ENCODE measurements around the gene SLC22A1.
"Not testable (repeated sequence)": the region's sequence is repeated elsewhere in the genome, so short reads cannot be mapped to it uniquely, and the experiment has no call there.

SLC22A1 gene

DNA sequence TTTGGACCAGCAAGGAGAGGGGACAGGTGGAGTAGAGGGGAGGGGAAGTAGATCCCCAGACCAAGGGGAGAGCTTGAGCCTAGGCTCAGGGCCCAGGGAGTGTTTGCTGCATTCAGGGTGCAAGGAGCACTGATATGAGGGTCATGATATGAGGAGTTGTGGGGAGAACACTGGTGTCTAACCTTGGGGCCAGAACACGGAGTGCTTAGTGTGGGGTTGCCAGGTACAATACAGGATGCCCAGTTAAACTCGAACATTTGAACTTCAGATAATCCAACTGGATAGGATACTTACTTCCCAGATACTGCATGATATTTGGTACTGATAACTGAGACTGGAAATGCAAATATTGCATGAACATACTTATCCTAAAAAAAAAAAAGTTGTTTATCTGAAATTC is 2.4 kb downstream of the SLC22A1 start:
- DNase-seq (ENCODE audit: low spot score) = no peak

DNA sequence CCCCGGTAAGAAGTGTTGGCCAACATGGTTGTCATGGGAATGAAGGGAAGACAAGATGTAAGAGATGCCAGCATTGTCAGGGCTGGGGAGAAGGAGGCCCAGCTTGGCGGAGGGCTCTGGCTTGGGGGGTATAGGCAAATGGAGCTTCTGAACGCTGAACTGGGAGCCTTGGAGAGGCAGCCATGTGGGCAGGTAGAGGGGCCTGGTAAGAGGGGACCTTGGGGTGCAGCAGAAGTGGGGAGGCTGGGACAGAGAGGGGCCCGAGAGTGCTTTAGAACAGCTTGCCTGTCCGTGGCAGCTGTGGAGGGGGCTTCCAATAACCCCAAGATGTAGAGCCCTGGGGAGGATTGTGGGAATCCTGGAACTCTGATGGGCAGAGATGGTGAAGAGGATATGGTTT is 3.0 kb downstream of the SLC22A1 start:
- DNase-seq (ENCODE audit: low spot score) = no peak

DNA sequence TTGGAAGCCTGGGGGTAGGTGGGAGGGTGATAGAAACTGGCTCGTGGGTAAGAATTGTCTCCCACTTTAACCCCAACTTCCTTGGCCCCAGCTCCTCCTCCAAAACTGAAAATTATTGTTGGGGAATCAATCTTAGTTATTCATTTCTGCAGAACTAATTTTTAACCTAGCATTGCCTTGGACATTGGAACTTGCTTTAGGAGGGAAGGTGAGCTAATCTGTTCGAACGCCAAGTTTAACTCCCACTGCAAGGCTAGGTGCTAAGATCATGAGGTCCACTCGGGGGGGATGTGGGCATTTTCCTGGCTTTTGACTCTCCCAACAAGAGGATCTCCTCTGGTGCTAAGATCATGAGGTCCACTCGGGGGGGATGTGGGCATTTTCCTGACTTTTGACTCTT is 3.5 kb downstream of the SLC22A1 start:
- not testable (repeated sequence) for DNase-seq (ENCODE audit: low spot score)

DNA sequence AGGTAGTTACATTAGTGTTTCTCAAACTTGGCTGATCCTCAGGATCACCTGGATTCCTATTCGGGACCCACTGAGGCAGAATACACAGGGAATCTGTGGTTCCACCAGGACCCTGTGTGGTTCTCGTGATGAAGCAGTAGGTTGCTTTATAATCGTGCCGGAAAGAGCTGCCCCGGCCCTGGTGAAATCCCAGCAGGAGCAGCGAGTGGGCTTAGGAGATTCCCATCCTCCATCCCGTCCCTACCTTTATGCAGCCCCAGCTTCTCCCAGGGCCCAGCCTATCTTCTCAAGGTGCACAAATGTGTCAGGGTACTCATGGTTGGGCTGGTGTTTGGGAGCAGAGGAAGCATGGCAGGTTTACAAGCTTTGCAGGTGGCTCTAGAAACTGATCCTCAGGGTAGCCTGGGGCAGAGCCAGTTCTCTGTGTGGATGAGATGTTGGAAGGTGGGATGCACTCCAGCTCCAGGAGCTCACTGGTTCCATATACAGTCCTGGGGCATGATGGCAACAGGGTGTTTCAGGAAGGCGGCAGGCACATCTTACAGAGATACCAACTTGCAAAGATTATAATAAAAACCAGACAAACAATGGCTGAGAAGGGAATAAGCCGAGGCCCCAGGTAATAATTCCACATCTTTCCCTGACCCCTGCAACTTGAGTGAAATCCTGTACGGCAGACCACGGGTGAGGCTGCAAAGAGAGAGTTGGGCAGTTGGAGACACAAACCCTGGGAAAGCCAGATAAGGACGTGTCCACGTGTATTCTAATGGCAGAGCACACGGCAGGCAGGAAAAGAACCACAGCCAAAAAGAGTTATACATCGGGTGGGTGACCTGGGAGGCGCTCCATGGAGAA is 5.9 kb downstream of the SLC22A1 start:
- DNase-seq (ENCODE audit: low spot score) = no peak

DNA sequence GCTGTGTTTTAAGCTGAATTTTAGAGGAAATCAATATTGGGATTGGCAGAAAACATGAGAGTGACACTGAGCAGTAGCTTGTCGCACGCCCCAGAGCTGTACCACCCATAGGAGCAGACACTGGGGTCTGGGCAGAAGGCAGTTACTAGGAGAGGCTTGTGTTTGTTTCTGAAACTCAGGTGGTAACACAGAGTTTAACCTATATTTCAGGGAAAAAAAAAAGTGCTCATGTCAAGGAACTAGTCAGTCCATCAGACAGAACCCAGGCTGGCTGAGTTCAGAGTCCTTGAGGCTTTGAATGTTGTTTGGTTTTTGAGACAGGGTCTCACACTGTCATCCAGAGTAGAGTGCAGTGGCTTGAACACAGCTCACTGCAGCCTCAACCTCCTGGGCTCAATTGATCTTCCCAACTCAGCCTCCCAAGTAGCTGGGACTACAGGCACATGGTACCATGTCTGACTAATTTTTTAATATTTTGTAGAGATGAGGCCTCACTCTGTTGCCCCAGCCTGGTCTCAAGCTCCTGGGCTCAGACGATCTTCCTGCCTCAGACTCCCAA is 6.6 kb downstream of the SLC22A1 start:
- DNase-seq (ENCODE audit: low spot score) = no peak

DNA sequence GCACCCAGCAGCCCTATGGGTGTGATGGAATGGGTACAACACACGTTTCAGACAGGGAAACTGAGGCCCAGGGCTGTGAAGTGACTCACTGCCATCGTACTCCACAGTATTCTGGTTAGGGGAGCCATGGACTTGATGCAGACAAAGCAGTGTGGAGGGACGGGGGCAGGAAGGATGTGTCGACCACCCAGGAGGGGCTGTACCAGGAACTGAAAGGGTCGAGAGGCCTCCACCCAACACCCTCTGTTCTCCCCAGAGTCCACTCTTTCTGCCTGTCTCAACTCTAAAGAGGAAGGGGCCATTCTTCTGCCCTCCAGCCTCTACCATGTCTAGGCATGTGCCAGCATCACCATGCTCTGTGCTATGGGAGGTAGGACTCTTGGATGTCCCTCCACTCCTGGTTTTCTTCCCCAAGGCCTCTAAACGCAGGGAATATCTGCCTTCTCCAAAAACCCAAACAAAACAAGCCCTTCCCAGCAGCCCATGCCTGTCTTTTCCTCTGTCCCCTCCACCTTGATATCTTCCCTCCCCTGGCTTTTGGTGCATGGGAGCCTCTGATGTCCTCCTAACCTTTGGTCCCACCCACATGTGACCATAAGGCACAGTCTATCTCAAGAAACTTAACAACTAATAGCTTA is 7.4 kb downstream of the SLC22A1 start:
- DNase-seq (ENCODE audit: low spot score) = no peak

DNA sequence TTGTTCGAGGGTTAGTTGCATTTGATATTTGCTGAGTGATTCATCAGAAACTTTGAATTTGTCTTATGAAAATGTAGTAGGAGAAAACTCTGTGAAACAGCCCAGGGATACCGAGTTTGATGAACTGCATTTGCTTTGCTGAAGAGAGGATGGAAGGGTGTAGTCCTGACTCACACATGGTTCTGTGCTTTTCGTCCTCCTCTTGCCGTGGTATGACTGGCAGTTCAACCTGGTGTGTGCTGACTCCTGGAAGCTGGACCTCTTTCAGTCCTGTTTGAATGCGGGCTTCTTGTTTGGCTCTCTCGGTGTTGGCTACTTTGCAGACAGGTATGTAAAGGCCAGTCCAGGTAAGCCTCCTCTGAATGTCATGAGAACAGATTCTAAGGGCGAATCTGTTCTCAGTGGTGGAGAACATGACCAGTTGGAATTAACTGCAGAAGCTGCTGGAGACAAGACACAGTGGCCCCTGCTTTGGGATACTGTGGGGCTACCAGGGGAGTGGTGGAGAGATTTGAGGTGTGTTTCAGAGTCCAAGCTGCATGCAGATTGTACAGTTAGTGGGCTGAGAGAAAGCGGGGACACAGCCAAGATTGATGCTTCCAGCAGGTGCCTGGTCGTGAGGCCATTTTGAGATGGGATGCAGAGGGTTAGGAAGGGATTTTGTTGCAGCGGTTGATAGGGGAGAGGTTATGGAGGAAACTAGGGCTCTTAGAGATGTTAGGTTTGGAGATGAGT is 8.4 kb downstream of the SLC22A1 start:
- DNase-seq (ENCODE audit: low spot score) = no peak

DNA sequence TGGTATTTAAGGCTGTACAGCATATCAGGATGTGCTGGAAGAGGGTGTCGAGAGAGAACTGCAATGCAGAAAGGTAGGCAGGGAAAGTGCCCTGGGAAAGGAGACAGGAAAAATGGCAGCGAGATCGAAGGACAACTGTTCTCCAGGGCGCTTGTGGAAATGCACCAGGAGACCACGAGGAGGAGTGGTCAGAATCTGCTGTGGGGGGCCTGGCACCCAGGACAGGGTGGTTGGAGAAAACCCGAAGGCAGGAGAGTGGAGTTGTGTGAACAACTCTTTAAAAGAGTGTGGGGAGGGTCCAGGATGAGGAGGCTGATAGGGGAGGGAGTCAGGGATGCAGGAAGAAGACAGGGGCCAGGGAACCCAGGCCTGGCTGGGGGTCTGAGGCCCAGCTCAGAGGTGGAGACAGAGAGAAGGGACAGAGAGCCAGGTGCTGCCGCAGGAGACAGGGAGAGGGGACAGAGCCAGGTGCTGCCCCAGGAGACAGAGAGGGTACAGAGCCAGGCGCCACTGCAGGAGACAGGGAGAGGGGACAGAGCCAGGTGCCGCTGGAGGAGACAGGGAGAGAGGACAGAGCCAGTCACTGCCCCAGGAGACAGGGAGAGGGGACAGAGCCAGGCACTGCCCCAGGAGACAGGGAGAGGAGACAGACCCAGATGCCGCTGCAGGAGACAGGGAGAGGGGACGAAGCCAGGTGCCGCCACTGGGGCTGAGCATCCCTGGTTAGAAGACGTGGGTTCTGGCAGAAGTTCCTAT is 9.3 kb downstream of the SLC22A1 start:
- no peak for DNase-seq (ENCODE audit: low spot score)

DNA sequence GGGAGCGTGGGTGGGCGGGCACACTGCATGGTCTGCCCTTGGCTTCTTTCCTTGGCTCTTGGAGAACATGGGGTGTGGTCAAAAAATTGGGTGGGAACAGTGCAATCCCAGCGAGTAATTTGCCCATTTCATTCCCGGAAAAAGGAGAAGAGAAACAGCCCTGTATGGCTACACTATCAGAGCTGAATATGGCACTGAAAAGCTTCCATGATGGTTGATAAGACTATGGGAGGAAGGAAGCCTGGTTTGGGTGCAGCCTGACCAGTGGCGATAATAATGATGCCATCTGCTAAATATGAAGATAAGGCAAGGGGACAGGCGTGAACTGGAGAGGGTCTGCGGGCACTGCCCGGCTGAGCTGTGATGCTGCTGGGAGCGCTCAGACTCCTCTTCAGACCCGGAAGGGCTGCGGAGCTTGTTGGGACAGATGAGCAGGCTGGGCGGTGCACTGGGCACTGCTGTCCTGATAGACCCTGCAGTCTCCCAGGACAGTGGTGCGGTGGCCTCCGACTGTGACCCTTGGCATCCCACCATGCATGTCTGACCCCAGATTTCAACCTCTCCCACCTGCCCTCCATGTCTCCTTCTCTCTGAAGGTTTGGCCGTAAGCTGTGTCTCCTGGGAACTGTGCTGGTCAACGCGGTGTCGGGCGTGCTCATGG is 10.2 kb downstream of the SLC22A1 start:
- DNase-seq (ENCODE audit: low spot score) = no peak

DNA sequence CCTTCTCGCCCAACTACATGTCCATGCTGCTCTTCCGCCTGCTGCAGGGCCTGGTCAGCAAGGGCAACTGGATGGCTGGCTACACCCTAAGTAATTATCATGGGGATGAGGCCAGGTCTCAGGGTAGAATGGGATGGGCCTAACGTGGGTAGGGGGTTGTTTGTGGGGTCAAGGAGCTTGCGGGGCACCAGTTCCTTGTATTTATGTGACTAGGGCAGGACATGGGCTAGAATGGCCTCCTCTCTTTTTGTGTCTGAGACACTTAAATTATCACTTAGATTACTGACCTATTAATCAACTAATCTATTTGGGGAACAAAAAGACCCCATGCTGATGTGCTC is 10.7 kb downstream of the SLC22A1 start:
- no peak for DNase-seq (ENCODE audit: low spot score)

DNA sequence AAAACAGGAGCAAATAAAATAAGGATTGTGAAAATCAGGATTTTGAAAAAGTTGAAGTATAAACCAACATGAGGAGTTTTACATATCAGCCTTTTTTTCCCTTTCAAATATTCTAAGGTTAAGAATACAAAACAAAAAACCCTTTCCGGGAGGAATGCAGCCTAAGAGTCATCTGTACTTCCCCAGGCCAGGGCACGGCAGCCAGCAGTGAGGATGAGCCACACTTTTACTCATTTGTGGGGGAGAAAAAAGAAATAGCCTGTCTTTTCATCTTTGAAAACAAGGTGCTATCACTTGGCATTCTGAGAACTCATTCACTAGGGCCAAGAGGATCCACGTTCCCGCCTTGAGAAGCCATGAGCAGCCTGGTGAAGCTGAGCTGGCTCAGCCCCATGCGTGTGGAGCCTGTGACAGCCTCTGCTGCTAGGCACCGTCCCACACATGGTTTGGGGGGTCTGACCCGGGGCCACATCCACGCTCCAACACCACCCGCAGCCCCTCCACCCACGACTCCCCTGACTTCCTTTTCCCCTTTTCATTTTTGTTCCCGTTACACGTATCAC is 11.2 kb downstream of the SLC22A1 start:
- peak; percentile 59 for DNase-seq (ENCODE audit: low spot score)

DNA sequence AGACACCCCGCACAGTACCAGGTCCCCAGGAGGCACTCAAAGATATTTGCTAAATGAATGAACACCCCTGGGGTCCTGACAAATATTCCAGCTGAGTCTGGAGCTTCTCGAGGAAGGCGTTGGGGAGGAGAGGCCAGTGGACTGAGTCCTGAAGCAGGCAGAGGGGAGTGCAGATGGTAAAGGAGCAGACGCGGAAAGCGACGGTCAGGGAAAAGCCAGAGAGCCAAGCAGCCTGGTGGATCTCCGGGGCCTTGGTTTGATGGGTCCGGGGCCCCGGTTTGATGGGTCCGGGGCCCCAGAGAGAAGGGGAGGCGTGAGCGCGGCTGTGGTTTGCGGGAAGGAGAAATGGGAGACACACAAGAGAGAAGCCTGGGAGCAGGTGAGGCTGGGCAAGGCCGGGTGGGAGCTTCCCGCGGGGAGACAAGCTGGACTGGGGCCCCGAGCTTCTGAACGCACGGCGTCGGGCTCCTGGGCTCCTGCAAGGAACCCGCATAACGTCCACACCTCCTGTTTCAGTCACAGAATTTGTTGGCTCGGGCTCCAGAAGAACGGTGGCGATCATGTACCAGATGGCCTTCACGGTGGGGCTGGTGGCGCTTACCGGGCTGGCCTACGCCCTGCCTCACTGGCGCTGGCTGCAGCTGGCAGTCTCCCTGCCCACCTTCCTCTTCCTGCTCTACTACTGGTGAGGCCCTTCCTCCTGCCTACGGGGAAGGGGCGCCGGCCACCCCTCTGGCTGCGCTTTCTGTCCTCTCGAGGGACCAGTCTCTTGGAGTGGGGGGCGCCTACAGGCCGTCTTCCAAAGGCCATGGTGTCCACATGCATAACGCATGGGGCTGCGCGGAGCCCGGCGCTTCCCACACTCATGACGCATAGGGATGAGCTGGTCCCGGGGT is 12.1 kb downstream of the SLC22A1 start:
- no peak for DNase-seq (ENCODE audit: low spot score)

DNA sequence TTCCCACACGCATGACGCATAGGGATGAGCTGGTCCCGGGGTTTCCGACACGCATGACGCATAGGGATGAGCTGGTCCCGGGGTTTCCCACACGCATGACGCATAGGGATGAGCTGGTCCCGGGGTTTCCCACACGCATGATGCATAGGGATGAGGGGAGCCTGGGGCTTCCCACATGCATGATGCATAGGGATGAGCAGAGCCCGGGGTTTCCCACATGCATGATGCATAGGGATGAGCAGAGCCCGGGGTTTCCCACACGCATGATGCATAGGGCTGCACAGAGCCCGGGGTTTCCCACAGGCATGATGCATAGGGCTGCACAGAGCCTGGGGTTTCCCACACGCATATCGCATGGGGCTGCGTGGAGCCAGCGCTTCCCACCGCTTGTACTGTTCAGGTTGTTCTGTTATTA is 12.7 kb downstream of the SLC22A1 start:
- DNase-seq (ENCODE audit: low spot score) = not testable (repeated sequence)

DNA sequence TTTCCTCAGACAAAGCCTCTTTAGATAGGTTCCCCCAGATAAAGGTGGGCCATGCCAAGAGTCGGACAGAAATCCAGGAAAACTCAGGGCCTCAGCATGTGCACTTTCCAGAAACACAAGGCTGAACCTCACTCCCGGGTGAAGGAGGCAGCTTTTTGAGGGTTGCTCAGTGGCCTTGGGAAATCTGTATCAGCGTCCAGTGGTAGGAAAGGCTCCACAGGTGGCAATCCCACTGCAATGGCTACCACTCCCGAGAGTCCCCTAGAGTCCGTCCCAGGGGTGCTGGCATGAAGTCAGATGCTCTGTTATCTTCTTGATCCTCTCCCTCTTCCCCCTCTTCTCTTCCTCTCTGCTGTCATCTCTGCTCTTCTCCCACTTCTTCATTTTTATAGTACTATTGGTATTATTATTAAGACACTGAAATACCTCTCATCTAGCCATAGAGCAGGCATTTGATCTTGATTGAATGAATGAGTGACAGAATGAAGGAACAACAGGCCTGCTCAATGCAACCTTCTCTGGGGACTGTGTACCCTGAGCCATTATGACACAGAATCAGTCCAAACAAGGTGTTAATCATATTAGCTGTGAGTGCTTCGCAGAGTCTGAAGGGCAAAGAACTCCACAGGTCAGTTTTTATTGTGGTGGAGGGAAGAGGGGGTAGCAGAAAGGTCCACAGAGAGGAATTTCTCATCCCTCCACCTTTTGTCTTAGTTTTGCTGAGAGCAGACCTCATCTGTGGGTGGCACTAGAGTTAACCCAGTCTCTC is 13.3 kb downstream of the SLC22A1 start:
- no peak for DNase-seq (ENCODE audit: low spot score)

DNA sequence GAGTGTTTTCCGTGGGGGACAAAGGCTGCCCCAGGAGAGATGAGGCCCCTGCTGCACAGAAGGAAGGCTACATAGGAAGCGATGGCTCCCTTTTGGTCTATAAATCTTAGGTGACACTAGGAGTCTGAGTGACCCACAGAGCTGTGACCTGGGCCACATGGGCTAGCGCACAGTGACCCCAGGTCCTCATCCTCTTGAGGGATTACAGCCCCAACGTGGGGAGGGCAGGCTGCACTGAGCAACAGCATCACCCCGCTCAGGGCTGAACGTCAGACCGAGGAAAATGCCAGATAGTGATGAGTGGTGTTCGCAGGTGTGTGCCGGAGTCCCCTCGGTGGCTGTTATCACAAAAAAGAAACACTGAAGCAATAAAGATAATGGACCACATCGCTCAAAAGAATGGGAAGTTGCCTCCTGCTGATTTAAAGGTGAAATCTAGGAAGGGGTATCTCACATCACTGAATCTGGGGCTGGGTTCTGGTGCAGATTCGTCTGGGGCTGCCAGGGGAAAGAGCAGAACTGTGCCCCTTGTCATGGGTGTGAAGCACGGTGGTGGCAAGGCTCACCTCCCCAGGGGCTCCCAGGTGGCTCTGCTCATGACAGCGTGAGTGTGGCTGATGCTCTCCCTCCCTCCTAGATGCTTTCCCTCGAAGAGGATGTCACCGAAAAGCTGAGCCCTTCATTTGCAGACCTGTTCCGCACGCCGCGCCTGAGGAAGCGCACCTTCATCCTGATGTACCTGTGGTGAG is 14.5 kb downstream of the SLC22A1 start:
- DNase-seq (ENCODE audit: low spot score) = no peak

DNA sequence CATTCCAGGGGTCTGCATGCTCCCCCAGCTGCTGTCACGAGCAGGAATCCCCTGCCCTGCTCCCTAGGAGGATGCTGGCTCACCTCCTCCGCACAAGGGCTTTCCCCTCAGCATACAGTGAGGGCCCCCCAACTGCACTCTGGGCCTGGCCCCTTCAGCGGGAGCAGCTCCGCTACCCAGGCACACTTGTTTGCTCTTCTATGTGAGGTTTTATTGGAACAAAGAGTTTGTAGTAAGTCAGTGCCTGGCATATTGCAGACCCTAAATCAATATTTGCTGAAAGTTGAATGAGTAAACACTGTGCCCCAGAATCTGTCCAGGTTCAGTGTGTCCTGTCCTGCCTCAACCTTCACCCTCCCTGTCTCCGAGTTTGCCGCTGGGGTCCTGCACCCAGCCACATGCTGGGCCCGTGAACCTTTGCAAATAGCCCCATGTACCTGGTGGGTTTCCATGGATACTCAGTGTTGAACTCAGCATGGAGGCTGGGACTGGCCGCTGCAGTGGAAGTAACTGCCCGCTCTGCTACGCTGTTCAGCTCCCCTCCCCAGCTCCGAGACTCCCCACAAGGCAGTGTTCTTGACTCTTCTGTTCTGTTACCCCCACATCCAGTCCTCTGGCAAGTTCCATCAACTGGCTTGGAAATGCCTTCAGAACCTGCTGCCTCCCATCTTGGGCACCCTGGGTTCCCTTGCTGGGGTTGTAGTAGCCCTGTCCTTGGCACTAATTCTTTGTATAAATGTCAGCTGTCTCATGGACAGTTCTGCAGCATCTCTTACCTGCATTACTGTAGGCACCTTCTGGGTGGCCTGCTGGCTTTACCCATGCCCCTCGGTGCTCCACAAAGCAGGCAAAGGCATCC is 15.7 kb downstream of the SLC22A1 start:
- DNase-seq (ENCODE audit: low spot score) = no peak

DNA sequence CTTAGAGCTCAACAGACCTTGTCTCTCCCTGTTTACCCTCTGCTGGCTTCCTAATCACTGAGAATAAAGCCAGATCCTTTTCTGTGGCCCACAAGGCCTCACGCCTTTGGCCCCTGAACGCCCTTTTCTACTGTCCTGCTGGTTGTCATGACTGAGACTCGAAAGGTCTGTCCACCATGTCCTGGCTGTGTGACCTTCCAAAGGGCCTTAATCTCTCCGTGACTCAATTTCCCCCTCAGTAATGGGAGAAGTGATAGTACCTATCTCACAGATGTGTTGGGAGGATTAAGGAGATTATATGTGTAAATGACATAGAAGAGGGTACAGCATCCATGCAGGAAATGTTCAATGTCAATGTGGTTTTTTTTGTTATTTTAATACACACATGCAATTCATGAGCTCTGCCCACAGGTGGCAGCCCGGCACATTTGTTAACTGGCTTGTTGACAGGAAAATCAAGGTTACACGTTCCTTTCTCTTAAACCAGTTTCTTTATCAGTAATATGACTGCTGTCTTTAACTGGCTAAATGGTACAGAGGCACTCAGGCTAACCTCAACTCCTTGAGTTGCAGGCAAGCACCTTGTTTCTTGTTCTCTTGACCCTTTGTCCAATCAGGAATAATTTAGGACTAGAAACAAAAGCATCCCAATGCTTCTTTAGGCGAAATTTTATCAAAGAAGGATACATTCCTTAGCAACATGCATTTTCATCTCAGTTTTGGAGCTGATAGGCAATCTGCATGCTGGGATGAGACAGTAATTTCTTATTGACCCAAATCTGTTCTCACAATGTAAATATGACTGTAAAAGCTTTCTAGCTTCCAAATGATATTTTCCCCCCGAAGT is 16.6 kb downstream of the SLC22A1 start:
- DNase-seq (ENCODE audit: low spot score) = peak; percentile 73
